Tibial nerve (tissue), 4 donors: ENCODE data around the gene STRADA. TPM values are rescaled to one million over a fixed set of nuclear protein-coding genes. Genes with fewer than 3 reads are reported as not detected.

Experiments
- DNase-seq, 2 donors: peaks; one replicate each; pipeline ENCODE4 v3.0.0-alpha.2; 2019; ENCODE audit warnings: low spot score in 2 of 2
- H3K27ac ChIP-seq, 4 donors: fragments of 200-600 bp; sonication (generic) in 3 of 4; one replicate each; pipeline ENCODE4 v1.5.1; 2017 to 2019; ENCODE audit warnings: mild to moderate bottlenecking in 1 of 4
- H3K27me3 ChIP-seq, 2 donors: fragments of 200-600 bp; sonication (generic) in 1 of 2; one replicate each; pipeline versions ENCODE4 v1.5.1 to v1.6.0; 2017 to 2019
- H3K36me3 ChIP-seq, 3 donors: fragments of 200-600 bp; sonication (generic); one replicate each; pipeline ENCODE4 v1.5.1; 2018 to 2019
- H3K4me1 ChIP-seq, 4 donors: fragments of 200-600 bp; sonication (generic) in 3 of 4; one replicate each; pipeline ENCODE4 v1.5.1; 2017 to 2019
- H3K4me3 ChIP-seq, 4 donors: fragments of 200-600 bp; sonication (generic) in 3 of 4; one replicate each; pipeline ENCODE4 v1.5.1; 2017 to 2019; ENCODE audit warnings: mild to moderate bottlenecking in 1 of 4, moderate library complexity in 1 of 4
- H3K9me3 ChIP-seq, 4 donors: fragments of 200-600 bp; sonication (generic) in 3 of 4; one replicate each; pipeline ENCODE4 v1.5.1; 2017 to 2019
- EP300 ChIP-seq, 2 donors: sonication (generic); formaldehyde crosslinking; IDR thresholded peaks; one replicate each; pipeline ENCODE4 v1.6.1; 2017; ENCODE audit warnings: antibody characterized with exemption in 2 of 2, mild to moderate bottlenecking in 1 of 2
- POLR2A ChIP-seq, 2 donors: fragments of 450-650 bp; IDR thresholded peaks; one replicate each; pipeline ENCODE4 v1.6.1; 2017; ENCODE audit warnings: antibody characterized with exemption in 2 of 2, mild to moderate bottlenecking in 2 of 2, moderate library complexity in 2 of 2
- WGBS, 2 donors: methylation state at CpG; one replicate each; pipeline ENCODE4 v1.1.5; 2018; 5-methylcytosine and 5-hydroxymethylcytosine counted together
- total RNA-seq, 4 donors: library from RNA; depleted of rRNA; stranded (reverse); fragments of >200 nt; gene quantifications; one replicate each; pipeline ENCODE4 v1.1.0, GENCODE V29; 2016
- TF ChIP-seq, protein P1 (sequence below), 5 experiments: fragments of 200-600 bp in 3 of 5; fragments of 450-650 bp in 2 of 5; sonication (generic) in 3 of 5; IDR thresholded peaks; one replicate each; pipeline ENCODE4 v1.5.1; 2016 to 2019; ENCODE audit warnings: antibody characterized with exemption in 5 of 5, mild to moderate bottlenecking in 3 of 5, moderate library complexity in 2 of 5

Gene STRADA
- total RNA-seq, 4 donors from 2014 or later, result 38.0 to 45.8 (median 43.2) TPM

DNA sequence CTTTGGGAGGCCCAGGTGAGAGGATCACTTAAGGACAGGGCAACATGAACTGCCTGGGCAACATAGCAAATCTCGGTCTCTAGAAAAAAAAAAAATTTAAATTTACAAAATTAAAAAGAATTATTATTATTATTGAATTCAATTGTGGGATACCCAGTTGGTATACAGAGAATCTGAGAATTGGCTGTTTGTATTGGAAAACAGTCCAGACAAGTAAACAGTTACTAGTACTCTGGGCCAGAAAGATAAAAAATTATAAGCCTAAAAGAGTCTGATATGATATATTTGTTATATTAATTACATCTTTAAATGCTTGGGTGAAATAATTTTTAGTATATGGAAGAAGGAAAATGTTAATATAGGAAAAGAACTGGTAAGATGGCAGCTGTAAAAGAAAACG lies 16.8 kb upstream of the STRADA start:
- Histone ChIP-seq H3K4me3 (no peak overlapping the region), H3K36me3 (peaks cover 0 to 97% (median 3%) of the 10 kb centered on the region in 3 donors), H3K27me3 (no peaks in the 10 kb centered on the region), H3K27ac (no peak overlapping the region), H3K9me3 (no peaks in the 10 kb centered on the region), H3K4me1 (peaks cover 0 to 8% (median 0%) of the 10 kb centered on the region in 4 donors)
- TF ChIP-seq POLR2A (IDR thresholded peaks at IDR 0.05) (no peak), EP300 (IDR thresholded peaks at IDR 0.05) (no peak)
- TF ChIP-seq, protein P1, sequence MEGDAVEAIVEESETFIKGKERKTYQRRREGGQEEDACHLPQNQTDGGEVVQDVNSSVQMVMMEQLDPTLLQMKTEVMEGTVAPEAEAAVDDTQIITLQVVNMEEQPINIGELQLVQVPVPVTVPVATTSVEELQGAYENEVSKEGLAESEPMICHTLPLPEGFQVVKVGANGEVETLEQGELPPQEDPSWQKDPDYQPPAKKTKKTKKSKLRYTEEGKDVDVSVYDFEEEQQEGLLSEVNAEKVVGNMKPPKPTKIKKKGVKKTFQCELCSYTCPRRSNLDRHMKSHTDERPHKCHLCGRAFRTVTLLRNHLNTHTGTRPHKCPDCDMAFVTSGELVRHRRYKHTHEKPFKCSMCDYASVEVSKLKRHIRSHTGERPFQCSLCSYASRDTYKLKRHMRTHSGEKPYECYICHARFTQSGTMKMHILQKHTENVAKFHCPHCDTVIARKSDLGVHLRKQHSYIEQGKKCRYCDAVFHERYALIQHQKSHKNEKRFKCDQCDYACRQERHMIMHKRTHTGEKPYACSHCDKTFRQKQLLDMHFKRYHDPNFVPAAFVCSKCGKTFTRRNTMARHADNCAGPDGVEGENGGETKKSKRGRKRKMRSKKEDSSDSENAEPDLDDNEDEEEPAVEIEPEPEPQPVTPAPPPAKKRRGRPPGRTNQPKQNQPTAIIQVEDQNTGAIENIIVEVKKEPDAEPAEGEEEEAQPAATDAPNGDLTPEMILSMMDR (IDR thresholded peaks at IDR 0.05), result no peak
- 78 to 85% methylated on average over 2 of the region's 2 CpGs for WGBS, 2 donors
- no peak for DNase-seq

DNA sequence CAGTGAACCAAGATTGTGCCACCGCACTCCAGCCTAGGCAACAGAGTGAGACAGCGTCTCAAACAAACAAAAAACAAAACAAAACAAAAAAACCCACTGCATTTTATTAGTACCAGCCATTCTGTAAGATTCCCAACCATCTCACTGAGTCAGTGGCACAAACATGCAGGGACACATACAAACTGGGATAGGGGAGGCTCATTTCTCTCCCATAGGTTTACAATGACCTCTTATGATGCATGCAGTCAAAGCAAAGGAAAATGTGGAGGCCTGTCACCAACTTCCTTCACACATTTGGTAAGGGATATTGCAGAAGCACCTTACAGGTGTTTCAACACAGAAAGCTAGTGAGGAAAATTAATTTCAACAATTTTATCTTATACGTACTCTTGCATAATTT lies 12.4 kb upstream of the STRADA start:
- DNase-seq, result no peak
- WGBS, 2 donors, result 94 to 98% methylated on average over 3 of the region's 3 CpGs
- no peak overlapping the region for H3K4me3 ChIP-seq
- H3K36me3 ChIP-seq, result peaks cover 0 to 100% (median 2%) of the 10 kb centered on the region in 3 donors
- TF ChIP-seq POLR2A (IDR thresholded peaks at IDR 0.05), result no peak
- no peaks in the 10 kb centered on the region for H3K4me1 ChIP-seq
- H3K27me3 ChIP-seq, result no peaks in the 10 kb centered on the region
- no peak overlapping the region for H3K27ac ChIP-seq
- H3K9me3 ChIP-seq, result no peaks in the 10 kb centered on the region

DNA sequence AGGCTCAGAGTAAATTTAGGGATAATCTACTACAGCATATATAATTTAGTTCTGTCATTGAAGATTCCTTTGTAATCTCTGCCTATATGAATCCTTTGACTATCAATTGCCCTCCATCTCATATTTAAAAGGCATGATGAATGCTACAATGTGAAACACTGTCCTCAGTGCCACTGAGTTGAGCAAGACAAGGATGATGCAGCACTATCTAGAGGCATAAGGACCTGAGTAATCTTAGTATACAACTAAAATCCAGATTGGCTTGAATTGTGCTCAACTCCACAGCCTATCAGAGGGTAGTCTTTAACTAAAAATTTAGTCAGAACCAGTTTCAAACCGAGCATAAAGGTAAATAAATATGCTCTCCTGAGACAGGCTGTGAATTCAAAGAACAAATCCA lies 11.6 kb upstream of the STRADA start:
- Histone ChIP-seq H3K27me3 (no peaks in the 10 kb centered on the region), H3K9me3 (no peaks in the 10 kb centered on the region), H3K4me1 (no peaks in the 10 kb centered on the region), H3K27ac (no peak overlapping the region), H3K36me3 (peaks cover 0 to 99% (median 4%) of the 10 kb centered on the region in 3 donors), H3K4me3 (no peak overlapping the region)
- WGBS, 2 donors, result 73 to 86% methylated on average over 1 of the region's 1 CpG
- TF ChIP-seq POLR2A (IDR thresholded peaks at IDR 0.05) (no peak), EP300 (IDR thresholded peaks at IDR 0.05) (no peak)
- TF ChIP-seq, protein P1 (IDR thresholded peaks at IDR 0.05), result no peak
- DNase-seq, result no peak

DNA sequence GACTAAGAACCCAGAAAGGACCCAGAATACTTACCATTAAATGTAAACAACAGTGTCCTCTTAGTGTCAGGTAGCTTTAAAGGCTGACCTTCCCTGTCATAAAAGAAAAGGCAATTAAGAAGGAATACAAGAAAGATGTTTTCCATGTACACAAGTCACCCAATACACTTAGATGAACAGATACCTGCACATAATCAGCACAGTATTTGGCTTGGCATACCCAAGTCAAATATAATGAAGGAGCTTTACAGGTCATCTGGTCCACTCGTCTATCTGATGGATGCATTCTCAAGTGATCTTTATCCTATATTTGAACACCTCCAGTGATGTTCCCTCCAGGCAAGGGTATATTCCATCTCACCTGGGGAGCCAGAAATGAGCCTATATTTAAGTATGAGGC lies 11.1 kb upstream of the STRADA start:
- DNase-seq, result no peak
- H3K4me1 ChIP-seq, result no peaks in the 10 kb centered on the region
- H3K9me3 ChIP-seq, result no peaks in the 10 kb centered on the region
- 87 to 88% methylated on average over 1 of the region's 1 CpG for WGBS, 2 donors
- peaks cover 0 to 99% (median 4%) of the 10 kb centered on the region in 3 donors for H3K36me3 ChIP-seq
- H3K27ac ChIP-seq, result no peak overlapping the region
- TF ChIP-seq EP300 (IDR thresholded peaks at IDR 0.05) (no peak), POLR2A (IDR thresholded peaks at IDR 0.05) (no peak)
- TF ChIP-seq, protein P1 (IDR thresholded peaks at IDR 0.05), result no peak
- no peak overlapping the region for H3K4me3 ChIP-seq
- no peaks in the 10 kb centered on the region for H3K27me3 ChIP-seq

DNA sequence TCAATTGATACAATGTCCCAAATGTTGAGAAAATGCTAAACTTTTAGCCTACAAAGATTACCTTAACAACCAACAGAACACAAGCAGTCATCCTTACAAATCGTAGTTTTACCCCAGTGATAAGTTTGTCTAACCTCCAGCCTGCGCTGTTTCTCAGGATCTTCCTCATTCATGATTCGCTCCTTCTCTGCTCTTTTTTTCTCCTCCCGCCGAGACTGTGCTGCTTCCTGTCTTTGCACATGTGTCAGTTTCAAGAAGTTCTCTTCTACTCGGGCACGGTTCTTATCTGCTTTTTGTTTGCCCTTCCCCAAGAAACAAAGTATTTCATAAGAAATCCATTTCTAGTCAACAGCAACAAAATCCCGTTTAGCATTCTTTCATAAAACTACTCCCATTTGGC lies 10.2 kb upstream of the STRADA start:
- no peak overlapping the region for H3K27ac ChIP-seq
- H3K36me3 ChIP-seq, result peaks cover 0 to 98% (median 4%) of the 10 kb centered on the region in 3 donors
- no peak overlapping the region for H3K4me3 ChIP-seq
- no peak for DNase-seq
- no peaks in the 10 kb centered on the region for H3K27me3 ChIP-seq
- WGBS, 2 donors, result 70 to 76% methylated on average over 8 of the region's 8 CpGs
- H3K4me1 ChIP-seq, result no peaks in the 10 kb centered on the region
- H3K9me3 ChIP-seq, result no peaks in the 10 kb centered on the region
- TF ChIP-seq EP300 (IDR thresholded peaks at IDR 0.05) (no peak), POLR2A (IDR thresholded peaks at IDR 0.05) (no peak)
- TF ChIP-seq, protein P1 (IDR thresholded peaks at IDR 0.05), result no peak

DNA sequence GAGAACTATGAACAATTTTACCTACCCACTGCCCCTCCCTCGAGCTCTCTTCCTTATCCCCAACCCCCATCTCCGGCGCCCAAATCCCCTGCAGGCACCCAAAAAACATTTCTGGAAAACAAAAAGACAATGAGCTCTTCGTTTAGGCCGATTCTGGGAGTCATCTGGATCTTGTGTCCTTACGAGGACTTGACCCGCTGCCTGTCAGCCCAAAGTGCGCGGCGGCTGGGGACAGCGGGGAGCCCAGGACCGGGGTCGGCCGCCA lies 524 bp downstream of the STRADA start:
- H3K4me1 ChIP-seq, result peaks cover 0 to 25% (median 12%) of the 10 kb centered on the region in 4 donors
- TF ChIP-seq EP300 (IDR thresholded peaks at IDR 0.05) (no peak), POLR2A (IDR thresholded peaks at IDR 0.05) (no peak)
- TF ChIP-seq, protein P1 (IDR thresholded peaks at IDR 0.05), result no peak
- no peaks in the 10 kb centered on the region for H3K9me3 ChIP-seq
- peak overlapping the region; percentile 58 to 94 (median 92) for H3K27ac ChIP-seq
- H3K4me3 ChIP-seq, result peak overlapping the region; percentile 74 to 92 (median 86)
- no peak for DNase-seq
- peaks cover 0 to 17% (median 0%) of the 10 kb centered on the region in 3 donors for H3K36me3 ChIP-seq
- 0% methylated on average over 10 to 12 of the region's 14 CpGs for WGBS, 2 donors
- H3K27me3 ChIP-seq, result no peaks in the 10 kb centered on the region
